ENCODE results near the gene MBD5.

DNA sequence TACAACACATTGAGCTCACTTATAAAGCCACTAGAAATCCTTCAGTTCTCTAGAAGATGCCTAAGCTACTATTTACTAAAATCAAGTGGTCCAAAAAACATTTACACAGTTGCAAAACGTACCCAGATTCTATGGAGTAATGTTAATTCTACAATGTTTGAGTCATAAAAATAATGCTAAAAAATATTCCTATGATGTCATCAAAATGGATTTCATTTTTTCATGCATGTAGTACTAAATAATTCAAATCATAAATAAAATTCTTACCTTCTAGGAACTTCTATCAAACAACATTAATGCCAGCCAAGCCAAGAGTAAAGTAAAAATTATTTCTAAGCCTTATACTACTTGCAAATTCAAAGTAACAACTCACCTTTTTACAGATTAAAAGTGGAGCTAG lies 454.7 kb downstream of the MBD5 start:
- no peak for TF ChIP-seq ZFX (IDR thresholded peaks at IDR 0.05)
- TF ChIP-seq, protein P1, sequence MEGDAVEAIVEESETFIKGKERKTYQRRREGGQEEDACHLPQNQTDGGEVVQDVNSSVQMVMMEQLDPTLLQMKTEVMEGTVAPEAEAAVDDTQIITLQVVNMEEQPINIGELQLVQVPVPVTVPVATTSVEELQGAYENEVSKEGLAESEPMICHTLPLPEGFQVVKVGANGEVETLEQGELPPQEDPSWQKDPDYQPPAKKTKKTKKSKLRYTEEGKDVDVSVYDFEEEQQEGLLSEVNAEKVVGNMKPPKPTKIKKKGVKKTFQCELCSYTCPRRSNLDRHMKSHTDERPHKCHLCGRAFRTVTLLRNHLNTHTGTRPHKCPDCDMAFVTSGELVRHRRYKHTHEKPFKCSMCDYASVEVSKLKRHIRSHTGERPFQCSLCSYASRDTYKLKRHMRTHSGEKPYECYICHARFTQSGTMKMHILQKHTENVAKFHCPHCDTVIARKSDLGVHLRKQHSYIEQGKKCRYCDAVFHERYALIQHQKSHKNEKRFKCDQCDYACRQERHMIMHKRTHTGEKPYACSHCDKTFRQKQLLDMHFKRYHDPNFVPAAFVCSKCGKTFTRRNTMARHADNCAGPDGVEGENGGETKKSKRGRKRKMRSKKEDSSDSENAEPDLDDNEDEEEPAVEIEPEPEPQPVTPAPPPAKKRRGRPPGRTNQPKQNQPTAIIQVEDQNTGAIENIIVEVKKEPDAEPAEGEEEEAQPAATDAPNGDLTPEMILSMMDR (conservative IDR thresholded peaks at IDR 0.05), result no peak
